ENCODE results near the gene BOC. TPM values are rescaled to one million over a fixed set of nuclear protein-coding genes. Genes with fewer than 3 reads are reported as not detected.
A peak's percentile ranks its signal among the peaks of the same experiment; 100 is the strongest.

The BOC gene
- total and polyA plus RNA-seq, 2 experiments from 2014 or later: 18.4 to 21.6 TPM

DNA sequence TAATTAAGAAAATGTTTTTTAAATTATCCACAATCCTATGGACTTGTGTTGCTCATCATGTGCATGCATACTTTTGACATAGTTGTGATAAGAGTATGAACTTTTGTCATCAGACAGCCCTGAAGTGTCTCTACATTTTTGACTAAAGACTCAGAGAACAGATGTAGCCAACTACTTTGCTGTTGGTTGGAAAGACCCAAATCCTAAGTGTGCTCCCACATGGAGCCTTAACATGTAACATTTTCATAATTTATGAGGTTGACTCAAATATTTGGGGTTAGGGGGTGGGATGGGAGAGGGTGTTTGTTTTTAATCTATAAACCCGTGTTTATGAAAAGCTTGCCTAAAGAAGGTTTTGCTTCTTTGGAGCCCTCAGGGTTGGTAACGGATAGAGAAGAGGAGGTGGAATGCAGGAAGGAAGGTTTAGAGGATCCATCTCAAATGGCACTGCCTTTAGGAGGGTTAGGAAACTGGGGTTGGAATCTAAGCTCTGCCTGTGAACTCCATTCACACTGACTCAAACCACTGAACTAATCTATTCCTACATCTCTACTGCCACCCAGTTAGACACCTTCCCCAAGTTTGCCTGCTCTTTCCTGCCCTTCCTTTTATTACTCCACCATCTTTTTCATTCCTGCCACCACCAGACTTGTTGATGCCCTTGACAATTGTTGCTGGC, 3.7 kb downstream of the BOC start:
- WGBS, 2 experiments (ENCODE audit: low coverage in 1 of 2, low lambda C conversion rate in 2 of 2, missing lambda C conversion rate in 2 of 2): 11 to 14% methylated on average over 2 of the region's 2 CpGs
- Histone ChIP-seq H3K27me3 (replicated peaks; ENCODE audit: insufficient read depth) (no peaks in the 10 kb centered on the region), H2AFZ (no peak overlapping the region), H3K79me2 (ENCODE audit: insufficient read depth) (peaks cover 45% of the 10 kb centered on the region), H3K9ac (peak overlapping the region; percentile 89), H3K4me1 (ENCODE audit: insufficient read depth) (peaks cover 38% of the 10 kb centered on the region), H3F3A (ENCODE audit: insufficient read depth) (peaks cover 30% of the 10 kb centered on the region), H3K4me3 (peak overlapping the region; percentile 94), H3K4me2 (ENCODE audit: unreplicated experiment) (peak overlapping the region; percentile 98), H3K9me3 (ENCODE audit: low read depth) (no peaks in the 10 kb centered on the region), H4K20me1 (ENCODE audit: insufficient read depth) (no peaks in the 10 kb centered on the region), H3K9me2 (ENCODE audit: insufficient read depth) (no peaks in the 10 kb centered on the region), H3K36me3 (ENCODE audit: low read depth) (peaks cover 6% of the 10 kb centered on the region; the same call in 1 of the 2 replicates), H3K27ac (peak overlapping the region; percentile 81)
- in situ Hi-C loops (cut with MboI): no loop called here
- TF ChIP-seq EZH2phosphoT487 (IDR thresholded peaks at IDR 0.05; ENCODE audit: insufficient read depth, low read depth): no peak
- TF ChIP-seq EZH2 (IDR thresholded peaks at IDR 0.05; ENCODE audit: insufficient read depth, poor library complexity, severe bottlenecking): no peak
- peak; percentile 83 for DNase-seq

DNA sequence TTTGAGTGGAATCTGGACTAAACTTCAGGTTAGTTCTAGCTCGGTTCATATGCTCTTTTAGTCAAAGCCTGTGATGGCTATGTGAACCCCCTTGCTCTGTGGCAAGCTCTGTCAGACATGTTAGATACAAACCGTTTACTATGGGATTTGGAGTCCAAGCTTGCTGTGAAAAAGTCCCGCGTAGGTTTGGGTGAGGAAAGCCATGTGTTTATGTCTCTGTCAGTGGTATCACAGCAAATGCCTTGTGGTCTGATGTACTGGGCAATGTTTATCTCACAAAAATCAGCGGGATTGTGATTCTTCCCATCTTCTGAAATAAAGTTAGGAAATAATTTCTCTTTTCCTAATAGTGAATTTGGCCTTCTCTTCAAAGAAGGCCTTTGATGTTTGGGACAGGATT, 5.0 kb downstream of the BOC start:
- H3K9ac ChIP-seq: no peak overlapping the region
- H3K4me3 ChIP-seq: no peak overlapping the region
- H3K36me3 ChIP-seq (ENCODE audit: low read depth): peaks cover 6% of the 10 kb centered on the region; the same call in 1 of the 2 replicates
- in situ Hi-C loops (cut with MboI): no loop called here
- DNase-seq: no peak
- no peak overlapping the region for H3K4me2 ChIP-seq (ENCODE audit: unreplicated experiment)
- no peaks in the 10 kb centered on the region for H3K9me3 ChIP-seq (ENCODE audit: low read depth)
- no peak overlapping the region for H2AFZ ChIP-seq
- H3K27ac ChIP-seq: no peak overlapping the region
- TF ChIP-seq EZH2 (IDR thresholded peaks at IDR 0.05; ENCODE audit: insufficient read depth, poor library complexity, severe bottlenecking) (no peak), EZH2phosphoT487 (IDR thresholded peaks at IDR 0.05; ENCODE audit: insufficient read depth, low read depth) (no peak)
- 76 to 80% methylated on average over 5 of the region's 5 CpGs for WGBS, 2 experiments (ENCODE audit: low coverage in 1 of 2, low lambda C conversion rate in 2 of 2, missing lambda C conversion rate in 2 of 2)
- no peaks in the 10 kb centered on the region for H4K20me1 ChIP-seq (ENCODE audit: insufficient read depth)
- peaks cover 33% of the 10 kb centered on the region for H3K4me1 ChIP-seq (ENCODE audit: insufficient read depth)
- H3K27me3 ChIP-seq (replicated peaks; ENCODE audit: insufficient read depth): no peaks in the 10 kb centered on the region
- H3F3A ChIP-seq (ENCODE audit: insufficient read depth): peaks cover 27% of the 10 kb centered on the region
- H3K9me2 ChIP-seq (ENCODE audit: insufficient read depth): no peaks in the 10 kb centered on the region
- peaks cover 56% of the 10 kb centered on the region for H3K79me2 ChIP-seq (ENCODE audit: insufficient read depth)

DNA sequence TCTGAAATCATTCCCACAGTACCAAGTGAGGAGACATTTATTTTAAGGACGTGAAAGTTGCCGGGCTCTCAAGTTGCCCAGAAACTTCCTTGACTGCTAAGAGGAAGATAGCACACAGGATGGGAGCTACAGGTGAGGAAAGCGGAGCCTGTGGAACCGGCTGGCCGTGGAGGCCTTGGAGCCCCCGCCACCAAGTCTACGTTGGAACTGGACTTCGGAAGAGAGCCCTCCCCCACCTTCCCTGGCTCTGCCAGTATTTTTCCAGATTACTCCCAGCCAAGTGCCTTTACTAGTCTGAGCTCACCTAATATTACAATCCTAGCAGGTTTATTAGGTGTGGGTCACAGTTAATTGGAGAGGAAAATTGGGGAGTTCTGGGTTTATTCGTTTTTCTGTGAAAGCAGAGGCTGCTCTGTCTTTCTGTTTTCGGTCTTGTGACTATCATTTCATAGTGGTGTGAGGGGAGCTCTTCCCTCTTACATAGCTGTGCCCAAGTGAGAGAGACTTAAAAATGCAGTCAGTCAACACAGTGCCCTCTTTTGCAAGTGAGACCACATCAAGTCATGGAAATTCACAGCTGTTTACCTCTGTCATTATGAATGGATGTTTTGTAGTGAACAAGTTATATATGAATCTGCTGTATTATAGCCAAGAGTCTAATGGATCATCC, 6.8 kb downstream of the BOC start:
- Histone ChIP-seq H3K9me2 (ENCODE audit: insufficient read depth) (no peaks in the 10 kb centered on the region), H3K27ac (no peak overlapping the region), H3K4me1 (ENCODE audit: insufficient read depth) (peaks cover 40% of the 10 kb centered on the region), H3K9ac (no peak overlapping the region), H4K20me1 (ENCODE audit: insufficient read depth) (no peaks in the 10 kb centered on the region), H3K9me3 (ENCODE audit: low read depth) (no peaks in the 10 kb centered on the region), H3K4me2 (ENCODE audit: unreplicated experiment) (no peak overlapping the region), H2AFZ (no peak overlapping the region), H3K4me3 (no peak overlapping the region), H3K36me3 (ENCODE audit: low read depth) (peaks cover 6% of the 10 kb centered on the region; the same call in 1 of the 2 replicates), H3F3A (ENCODE audit: insufficient read depth) (peaks cover 27% of the 10 kb centered on the region), H3K79me2 (ENCODE audit: insufficient read depth) (peaks cover 49% of the 10 kb centered on the region), H3K27me3 (replicated peaks; ENCODE audit: insufficient read depth) (no peaks in the 10 kb centered on the region)
- TF ChIP-seq EZH2 (IDR thresholded peaks at IDR 0.05; ENCODE audit: insufficient read depth, poor library complexity, severe bottlenecking) (no peak), EZH2phosphoT487 (IDR thresholded peaks at IDR 0.05; ENCODE audit: insufficient read depth, low read depth) (no peak)
- no peak for DNase-seq
- 87 to 88% methylated on average over 10 of the region's 10 CpGs for WGBS, 2 experiments (ENCODE audit: low coverage in 1 of 2, low lambda C conversion rate in 2 of 2, missing lambda C conversion rate in 2 of 2)
- in situ Hi-C loops (cut with MboI): no loop called here

DNA sequence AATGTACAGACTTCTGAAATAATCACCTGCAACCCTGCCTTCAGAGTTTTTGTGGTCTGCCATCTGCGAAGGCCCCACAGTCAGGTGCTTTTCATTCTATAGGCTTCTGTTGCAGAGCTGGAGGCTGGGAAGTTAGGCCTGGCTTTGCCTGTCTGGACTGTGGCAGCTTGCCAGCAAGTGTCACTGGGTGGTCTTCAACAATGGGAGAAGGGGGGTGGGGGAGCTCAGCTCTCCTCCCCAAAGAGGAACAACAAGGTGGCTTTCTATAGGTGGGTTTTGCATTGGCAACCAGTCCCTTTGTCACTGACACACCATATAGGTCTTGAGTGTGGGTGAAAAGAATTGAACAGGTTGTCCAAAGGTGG, 7.3 kb downstream of the BOC start:
- Histone ChIP-seq H3K9me3 (ENCODE audit: low read depth) (no peaks in the 10 kb centered on the region), H3K4me1 (ENCODE audit: insufficient read depth) (peaks cover 40% of the 10 kb centered on the region), H3K4me2 (ENCODE audit: unreplicated experiment) (no peak overlapping the region), H4K20me1 (ENCODE audit: insufficient read depth) (no peaks in the 10 kb centered on the region), H3K36me3 (ENCODE audit: low read depth) (peaks cover 6% of the 10 kb centered on the region; the same call in 1 of the 2 replicates), H3K27me3 (replicated peaks; ENCODE audit: insufficient read depth) (no peaks in the 10 kb centered on the region), H3K79me2 (ENCODE audit: insufficient read depth) (peaks cover 44% of the 10 kb centered on the region), H3K27ac (no peak overlapping the region), H3F3A (ENCODE audit: insufficient read depth) (peaks cover 27% of the 10 kb centered on the region), H3K4me3 (no peak overlapping the region), H2AFZ (no peak overlapping the region), H3K9me2 (ENCODE audit: insufficient read depth) (no peaks in the 10 kb centered on the region), H3K9ac (no peak overlapping the region)
- in situ Hi-C loops (cut with MboI): no loop called here
- no peak for TF ChIP-seq EZH2phosphoT487 (IDR thresholded peaks at IDR 0.05; ENCODE audit: insufficient read depth, low read depth)
- no peak for TF ChIP-seq EZH2 (IDR thresholded peaks at IDR 0.05; ENCODE audit: insufficient read depth, poor library complexity, severe bottlenecking)
- DNase-seq: no peak
- WGBS, 2 experiments (ENCODE audit: low coverage in 1 of 2, low lambda C conversion rate in 2 of 2, missing lambda C conversion rate in 2 of 2): 91 to 100% methylated on average over 1 of the region's 1 CpG
